H1 (cell line): ENCODE data around the gene AFTPH. TPM values are rescaled to one million over a fixed set of nuclear protein-coding genes. Genes with fewer than 3 reads are reported as not detected.

ENCODE experiments used
- CTCF ChIA-PET: fragments of 300-600 bp; sonication (Branson Sonifier 250); formaldehyde crosslinking; loops from one replicate; lab custom pipeline; 2021; ENCODE audit not compliant: partially characterized antibody; lab: Charles Lee
- POLR2A ChIA-PET: fragments of 300-600 bp; sonication (Branson Sonifier 250); formaldehyde crosslinking; loops from one replicate; lab custom pipeline; 2021; ENCODE audit warnings: inconsistent platforms; ENCODE audit not compliant: partially characterized antibody; lab: Charles Lee
- DNase-seq, 2 experiments: peaks; one replicate each; pipeline versions ENCODE4 v3.0.0 to v3.0.0-alpha.2; 2010 to 2022; ENCODE audit warnings: low spot score in 2 of 2, low read depth in 1 of 2, mixed read lengths in 1 of 2
- FAIRE-seq: peaks from 2 replicates; lab custom pipeline; 2011; peaks lifted over from hg19 to GRCh38; lab: Jason Lieb, UNC
- H2AFZ ChIP-seq: 2 replicates; pipeline ENCODE4 v1.8.1; 2012; ENCODE audit warnings: low read length, inconsistent platforms
- H2AK5ac ChIP-seq: 2 replicates; pipeline ENCODE4 v1.6.1; 2013; ENCODE audit warnings: low read depth, low read length
- H2BK120ac ChIP-seq: replicated peaks from 2 replicates; pipeline ENCODE3; 2013; ENCODE audit warnings: low read depth, low read length, inconsistent platforms
- H2BK12ac ChIP-seq: 2 replicates; pipeline ENCODE4 v1.6.1; 2013; ENCODE audit warnings: low read depth, low read length
- H2BK15ac ChIP-seq: 2 replicates; pipeline ENCODE4 v1.6.1; 2013; ENCODE audit warnings: low read length
- H2BK20ac ChIP-seq: 2 replicates; pipeline ENCODE4 v1.6.1; 2013; ENCODE audit warnings: low read length
- H2BK5ac ChIP-seq: 2 replicates; pipeline ENCODE4 v1.6.1; 2013; ENCODE audit warnings: low read depth, low read length
- H3K14ac ChIP-seq: 2 replicates; pipeline ENCODE4 v1.6.1; 2013; ENCODE audit warnings: inconsistent platforms; ENCODE audit not compliant: insufficient read length
- H3K18ac ChIP-seq: 2 replicates; pipeline ENCODE4 v1.6.1; 2013; ENCODE audit warnings: low read length; ENCODE audit errors: extremely low read depth
- H3K23ac ChIP-seq: 2 replicates; pipeline ENCODE4 v1.6.1; 2013; ENCODE audit warnings: inconsistent platforms; ENCODE audit not compliant: insufficient read length
- H3K23me2 ChIP-seq: 2 replicates; pipeline ENCODE4 v1.6.1; 2013; ENCODE audit warnings: low read depth, low read length
- H3K27ac ChIP-seq: 2 replicates; pipeline ENCODE4 v1.6.1; 2011; ENCODE audit warnings: low read depth, low read length, inconsistent platforms
- H3K27me3 ChIP-seq, 4 experiments: replicated peaks in 1 of 4; 1 replicate in 1 of 4; 2 replicates in 3 of 4; pipeline versions ENCODE4 v1.6.1 to v1.8.1; 2011 to 2013; ENCODE audit warnings: low read length in 3 of 4, mild to moderate bottlenecking in 3 of 4, inconsistent platforms in 2 of 4, mixed read lengths in 2 of 4, moderate library complexity in 1 of 4; ENCODE audit not compliant: control insufficient read depth in 3 of 4, insufficient read depth in 3 of 4; ENCODE audit errors: extremely low read depth in 1 of 4
- H3K36me3 ChIP-seq, 4 experiments: 2 replicates each; pipeline versions ENCODE4 v1.6.1 to v1.8.1; 2011 to 2013; ENCODE audit warnings: mild to moderate bottlenecking in 4 of 4, low read length in 3 of 4, moderate library complexity in 2 of 4, control low read depth in 1 of 4, inconsistent platforms in 1 of 4; ENCODE audit not compliant: insufficient read depth in 4 of 4, control insufficient read depth in 2 of 4
- H3K4ac ChIP-seq: replicated peaks from 2 replicates; pipeline ENCODE3; 2013; ENCODE audit warnings: low read length, low read depth, mixed read lengths, inconsistent platforms; ENCODE audit not compliant: insufficient read length
- H3K4me1 ChIP-seq, 4 experiments: replicated peaks in 1 of 4; 1 replicate in 1 of 4; 2 replicates in 3 of 4; pipeline versions ENCODE4 v1.6.1 to v1.8.1; 2011 to 2013; ENCODE audit warnings: low read length in 3 of 4, inconsistent platforms in 2 of 4, mixed read lengths in 1 of 4; ENCODE audit not compliant: insufficient read depth in 4 of 4, control insufficient read depth in 3 of 4
- H3K4me2 ChIP-seq, 2 experiments: 2 replicates each; pipeline versions ENCODE4 v1.6.1 to v1.8.1; 2011 to 2013; ENCODE audit warnings: low read depth in 2 of 2, low read length in 2 of 2, control low read depth in 1 of 2, inconsistent platforms in 1 of 2, mild to moderate bottlenecking in 1 of 2; ENCODE audit not compliant: insufficient read depth in 1 of 2
- H3K4me3 ChIP-seq, 4 experiments: fragments of 200-600, 300-600 bp in 1 of 4; sonication (generic), shearing (Covaris generic), sonication (Bioruptor Twin) in 1 of 4; 2 replicates each; pipeline versions ENCODE4 v1.5.1 to v1.8.1; 2011 to 2016; ENCODE audit warnings: low read length in 4 of 4, low read depth in 3 of 4, control low read depth in 2 of 4, inconsistent platforms in 2 of 4, mild to moderate bottlenecking in 2 of 4, mixed read lengths in 1 of 4, moderate library complexity in 1 of 4; ENCODE audit not compliant: insufficient read depth in 2 of 4; ENCODE audit errors: extremely low read depth in 1 of 4
- H3K56ac ChIP-seq: replicated peaks from 2 replicates; pipeline ENCODE3; 2013; ENCODE audit warnings: low read depth, mild to moderate bottlenecking, mixed read lengths, low read length, inconsistent platforms; ENCODE audit not compliant: insufficient read length
- H3K79me1 ChIP-seq: 2 replicates; pipeline ENCODE4 v1.6.1; 2013; ENCODE audit warnings: low read depth, low read length, control low read depth
- H3K79me2 ChIP-seq, 2 experiments: 2 replicates each; pipeline versions ENCODE4 v1.6.1 to v1.8.1; 2012 to 2013; ENCODE audit warnings: low read length in 2 of 2, mild to moderate bottlenecking in 2 of 2, inconsistent platforms in 1 of 2; ENCODE audit not compliant: insufficient read depth in 2 of 2, control insufficient read depth in 1 of 2
- H3K9ac ChIP-seq, 4 experiments: replicated peaks in 1 of 4; 1 replicate in 1 of 4; 2 replicates in 3 of 4; pipeline versions ENCODE4 v1.6.1 to v1.8.1; 2011 to 2013; ENCODE audit warnings: low read depth in 3 of 4, low read length in 3 of 4, control low read depth in 2 of 4, mild to moderate bottlenecking in 2 of 4, moderate library complexity in 2 of 4, inconsistent platforms in 1 of 4; ENCODE audit errors: extremely low read depth in 1 of 4
- H3K9me3 ChIP-seq, 2 experiments: 2 replicates each; pipeline versions ENCODE4 v1.6.1 to v1.8.1; 2012 to 2013; ENCODE audit warnings: mild to moderate bottlenecking in 2 of 2, moderate library complexity in 2 of 2, control low read depth in 1 of 2, inconsistent platforms in 1 of 2, low read depth in 1 of 2, low read length in 1 of 2, mixed read lengths in 1 of 2; ENCODE audit not compliant: insufficient read depth in 2 of 2
- H4K20me1 ChIP-seq, 2 experiments: replicated peaks in 1 of 2; 2 replicates each; pipeline versions ENCODE3 to v1.8.1; 2011 to 2013; ENCODE audit warnings: inconsistent platforms in 2 of 2, low read length in 2 of 2, mild to moderate bottlenecking in 1 of 2; ENCODE audit not compliant: insufficient read depth in 2 of 2, control insufficient read depth in 1 of 2
- H4K5ac ChIP-seq: 2 replicates; pipeline ENCODE4 v1.6.1; 2013; ENCODE audit warnings: low read length, low read depth, mixed read lengths, inconsistent platforms; ENCODE audit not compliant: insufficient read length
- H4K8ac ChIP-seq: 2 replicates; pipeline ENCODE4 v1.8.0; 2013; ENCODE audit warnings: mild to moderate bottlenecking, moderate library complexity, low read length, inconsistent platforms; ENCODE audit not compliant: insufficient read depth; ENCODE audit errors: extremely low read depth
- H4K91ac ChIP-seq: replicated peaks from 2 replicates; pipeline ENCODE3; 2013; ENCODE audit warnings: low read length, mixed read lengths, inconsistent platforms; ENCODE audit not compliant: insufficient read length
- BACH1 ChIP-seq: IDR thresholded peaks from 2 replicates; pipeline ENCODE4 v1.6.1; 2012; ENCODE audit warnings: low read length, improper control_type of control experiment
- CEBPB ChIP-seq: IDR thresholded peaks from 2 replicates; pipeline ENCODE4 v1.6.1; 2012; ENCODE audit warnings: low read depth, low read length
- KDM4A ChIP-seq: IDR thresholded peaks from one replicate; pipeline ENCODE4 v1.7.1; 2012; ENCODE audit warnings: low read depth, mild to moderate bottlenecking, moderate library complexity, low read length, inconsistent platforms; ENCODE audit not compliant: severe bottlenecking
- MAFK ChIP-seq: IDR thresholded peaks from 2 replicates; pipeline ENCODE4 v1.6.1; 2012; ENCODE audit warnings: low read depth, mild to moderate bottlenecking, improper control_type of control experiment, low read length
- SIN3A ChIP-seq, 2 experiments: IDR thresholded peaks in 1 of 2; conservative IDR thresholded peaks in 1 of 2; 2 replicates each; pipeline ENCODE4 v1.6.1; 2011 to 2012; ENCODE audit warnings: low read length in 2 of 2, improper control_type of control experiment in 1 of 2, low read depth in 1 of 2, mild to moderate bottlenecking in 1 of 2
- TAF7 ChIP-seq: optimal IDR thresholded peaks from 2 replicates; pipeline ENCODE3; 2011; ENCODE audit warnings: low read depth, mild to moderate bottlenecking, inconsistent platforms, low read length, moderate library complexity, borderline replicate concordance
- WGBS, 2 experiments: shearing (Covaris generic) in 1 of 2; methylation state at CpG; one replicate each; pipeline versions ENCODE4 v1.1.6 to v1.1.7; 2013 to 2015; ENCODE audit warnings: low lambda C conversion rate in 2 of 2, mixed read lengths in 2 of 2, inconsistent platforms in 1 of 2, low coverage in 1 of 2, missing lambda C conversion rate in 1 of 2; ENCODE audit not compliant: insufficient replicate concordance in 2 of 2, insufficient coverage in 1 of 2, insufficient read length in 1 of 2; ENCODE audit errors: extremely low coverage in 1 of 2, missing lambda C conversion rate in 1 of 2; 5-methylcytosine and 5-hydroxymethylcytosine counted together
- polyA plus RNA-seq, 7 experiments: library from polyadenylated mRNA; depleted of rRNA in 3 of 7; stranded (reverse) in 5 of 7; unstranded in 2 of 7; fragments of >200 nt in 5 of 7; fragments of 200-250 nt in 2 of 7; gene quantifications; 1 replicate in 5 of 7; 2 replicates in 1 of 7; 4 replicates in 1 of 7; pipeline versions ENCODE4 v1.2.1 to v1.2.3, GENCODE V29; 2011 to 2013; ENCODE audit warnings: missing spikeins in 2 of 7, mixed read lengths in 2 of 7
- total RNA-seq: library from RNA; stranded (reverse); fragmentation: NEBNext Ultra II Directional; extraction: Animal tissue kit (Norgen Biotek cat#: 25700); gene quantifications from 2 replicates; pipeline ENCODE4 v1.2.1, GENCODE V29; 2021

The AFTPH gene
- total and polyA plus RNA-seq, 2 of the 8 experiments (the other 6 are each of a cell fraction or from before 2014, with no cell fraction given), result 7.3 to 15.0 TPM

- no peak overlapping the region for H2BK15ac ChIP-seq
- H2BK5ac ChIP-seq, result no peak overlapping the region
- 0 out of 2 replicates have a peak, but pooled peaks cover 4% of the 10 kb centered on the region for H3K79me1 ChIP-seq
- H2AFZ ChIP-seq, result no peak overlapping the region
- 74% methylated on average over 3 of the region's 3 CpGs; no CpG with 5 or more reads in 1 of the 2 experiments for WGBS, 2 experiments
- H4K8ac ChIP-seq, result no peak overlapping the region
- no peaks in the 10 kb centered on the region; a peak in 3 of 7 replicates for H3K4me1 ChIP-seq
- peaks cover 0 to 31% of the 10 kb centered on the region in 2 experiments; a peak in 2 of 4 replicates for H3K79me2 ChIP-seq
- H2BK12ac ChIP-seq, result no peak overlapping the region
- H3K27ac ChIP-seq, result no peak overlapping the region
- FAIRE-seq (no peak), DNase-seq (no peak)
- no peak overlapping the region for H2BK120ac ChIP-seq
- H3K27me3 ChIP-seq, result no peaks in the 10 kb centered on the region
- no peak overlapping the region for H4K91ac ChIP-seq
- no peaks in the 10 kb centered on the region for H3K36me3 ChIP-seq
- H3K18ac ChIP-seq, result no peak overlapping the region
- H3K23ac ChIP-seq, result no peak overlapping the region
- H3K9ac ChIP-seq, result no peak overlapping the region
- no peak overlapping the region for H2AK5ac ChIP-seq
- no peak overlapping the region for H3K56ac ChIP-seq
- H3K14ac ChIP-seq, result no peak overlapping the region
- H4K5ac ChIP-seq, result no peak overlapping the region
- no peaks in the 10 kb centered on the region for H3K23me2 ChIP-seq
- ChIA-PET CTCF (interaction anchor here (1.2 to 1.5 kb wide), 4 partner anchors 16 to 252 kb away, joined by 3 to 5 read pairs (median 4); no protein-coding TSS in a partner anchor), POLR2A (interaction anchor here (0.5 to 1.0 kb wide), 2 partner anchors 212 to 253 kb away, joined by 3 read pairs; no protein-coding TSS in a partner anchor)
- no peak overlapping the region for H3K4ac ChIP-seq
- H3K4me3 ChIP-seq, result no peak overlapping the region
- H2BK20ac ChIP-seq, result no peak overlapping the region
- peaks cover 2 to 5% of the 10 kb centered on the region in 2 experiments for H4K20me1 ChIP-seq
- H3K4me2 ChIP-seq, result no peak overlapping the region
- H3K9me3 ChIP-seq, result no peaks in the 10 kb centered on the region
- TF ChIP-seq SIN3A (conservative IDR thresholded peaks at IDR 0.05 in 1 of 2, IDR thresholded peaks at IDR 0.05 in 1 of 2; ENCODE audit: low read depth in 1 of 2, low read length in 2 of 2) (no peak), MAFK (no peak), CEBPB (no peak), BACH1 (no peak), KDM4A (no peak), TAF7 (no peak)
Measured at GRCh38 chr2:64538764-64539433, 14.8 kb downstream of the AFTPH start.
